Myometrial cell (primary cell): ENCODE measurements around the gene WSCD2. TPM values are rescaled to one million over a fixed set of nuclear protein-coding genes. Genes with fewer than 3 reads are reported as not detected.

Source experiments
- total RNA-seq: library from RNA; depleted of rRNA; stranded (reverse); fragments of >200 nt; gene quantifications from 2 replicates; pipeline ENCODE4 v1.2.3, GENCODE V29; 2015

The WSCD2 gene
- total RNA-seq, result not detected in 2 replicates

GRCh38 chr12:108129017-108129812 is at the start of gene WSCD2:
Gene WSCD2 (plus strand): TSS chr12:108129288. CDS start chr12:108195833, 66,545 bp downstream.

Other genes with a start within 250 kb of the WSCD2 start
- not detected in 2 replicates for gene CMKLR1, start 210.0 kb downstream of the WSCD2 start, total RNA-seq